ENCODE data around the gene ANKRD61. TPM values are rescaled to one million over a fixed set of nuclear protein-coding genes. Genes with fewer than 3 reads are reported as not detected.

Gene ANKRD61
- polyA plus RNA-seq, 1 donor from 2014 or later: not detected

DNA sequence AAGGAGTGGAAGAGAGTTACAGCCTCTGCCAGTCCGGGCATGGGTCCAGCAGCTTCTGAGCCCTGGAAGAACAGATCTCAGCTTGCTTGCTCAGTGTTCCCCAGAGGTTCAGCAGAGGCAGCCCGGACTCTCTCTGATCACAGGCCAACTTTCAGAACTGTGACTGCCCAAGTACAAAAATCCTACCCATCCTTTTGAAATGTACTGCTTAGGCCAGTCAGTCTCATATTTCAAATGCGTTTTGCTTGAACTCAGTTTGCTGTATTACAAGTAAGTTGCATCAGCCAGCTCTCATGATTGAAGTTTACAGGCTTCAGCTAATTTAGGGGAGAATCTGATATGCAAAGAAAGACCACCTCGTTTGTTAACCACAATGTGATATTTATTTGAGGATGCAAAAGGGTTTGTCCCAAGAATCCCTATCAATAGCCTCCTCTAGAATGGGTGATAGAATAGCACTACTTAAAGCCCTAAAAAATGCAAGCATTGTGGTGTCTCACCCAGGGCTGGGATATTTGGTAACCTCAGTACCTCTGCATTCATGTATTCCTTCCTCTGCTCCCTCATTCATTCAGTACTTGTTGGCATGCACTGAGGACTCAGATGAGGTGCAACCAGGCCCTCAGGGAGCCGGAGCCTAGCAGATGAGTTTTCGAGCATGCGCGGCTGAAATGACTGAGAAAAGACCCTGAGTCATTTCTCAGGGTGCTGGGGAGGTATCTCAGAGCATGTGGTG, 15.1 kb upstream of the ANKRD61 start:
- Histone ChIP-seq H3K27ac (ENCODE audit: low read length) (no peak overlapping the region), H3K4me2 (ENCODE audit: low read length) (no peak overlapping the region), H3K79me2 (replicated peaks; ENCODE audit: insufficient read depth, low read length) (no peaks in the 10 kb centered on the region), H3K36me3 (ENCODE audit: insufficient read depth, low read length) (no peaks in the 10 kb centered on the region), H3K9me2 (ENCODE audit: insufficient read depth, low read length) (no peaks in the 10 kb centered on the region), H3F3A (ENCODE audit: insufficient read depth, low read length, poor library complexity, severe bottlenecking) (no peaks in the 10 kb centered on the region), H3K9me3 (ENCODE audit: low read length) (no peaks in the 10 kb centered on the region), H3K4me3 (ENCODE audit: low read length) (no peak overlapping the region), H2AFZ (ENCODE audit: low read depth, low read length) (no peak overlapping the region), H3K9ac (ENCODE audit: low read length) (no peak overlapping the region), H4K20me1 (ENCODE audit: insufficient read depth) (no peaks in the 10 kb centered on the region), H3K27me3 (ENCODE audit: insufficient read depth, low read depth, low read length) (no peaks in the 10 kb centered on the region)
- no peak for TF ChIP-seq TAF1 (IDR thresholded peaks at IDR 0.05; ENCODE audit: low read depth)
- no peak for TF ChIP-seq EZH2 (IDR thresholded peaks at IDR 0.05; ENCODE audit: borderline replicate concordance, insufficient read depth, low read length, poor library complexity, severe bottlenecking)
- TF ChIP-seq POLR2AphosphoS5 (IDR thresholded peaks at IDR 0.05): no peak
- TF ChIP-seq EP300 (conservative IDR thresholded peaks at IDR 0.05; ENCODE audit: poor library complexity, severe bottlenecking): no peak
- TF ChIP-seq MXI1 (conservative IDR thresholded peaks at IDR 0.05; ENCODE audit: poor library complexity, severe bottlenecking): no peak
- TF ChIP-seq, protein P1, sequence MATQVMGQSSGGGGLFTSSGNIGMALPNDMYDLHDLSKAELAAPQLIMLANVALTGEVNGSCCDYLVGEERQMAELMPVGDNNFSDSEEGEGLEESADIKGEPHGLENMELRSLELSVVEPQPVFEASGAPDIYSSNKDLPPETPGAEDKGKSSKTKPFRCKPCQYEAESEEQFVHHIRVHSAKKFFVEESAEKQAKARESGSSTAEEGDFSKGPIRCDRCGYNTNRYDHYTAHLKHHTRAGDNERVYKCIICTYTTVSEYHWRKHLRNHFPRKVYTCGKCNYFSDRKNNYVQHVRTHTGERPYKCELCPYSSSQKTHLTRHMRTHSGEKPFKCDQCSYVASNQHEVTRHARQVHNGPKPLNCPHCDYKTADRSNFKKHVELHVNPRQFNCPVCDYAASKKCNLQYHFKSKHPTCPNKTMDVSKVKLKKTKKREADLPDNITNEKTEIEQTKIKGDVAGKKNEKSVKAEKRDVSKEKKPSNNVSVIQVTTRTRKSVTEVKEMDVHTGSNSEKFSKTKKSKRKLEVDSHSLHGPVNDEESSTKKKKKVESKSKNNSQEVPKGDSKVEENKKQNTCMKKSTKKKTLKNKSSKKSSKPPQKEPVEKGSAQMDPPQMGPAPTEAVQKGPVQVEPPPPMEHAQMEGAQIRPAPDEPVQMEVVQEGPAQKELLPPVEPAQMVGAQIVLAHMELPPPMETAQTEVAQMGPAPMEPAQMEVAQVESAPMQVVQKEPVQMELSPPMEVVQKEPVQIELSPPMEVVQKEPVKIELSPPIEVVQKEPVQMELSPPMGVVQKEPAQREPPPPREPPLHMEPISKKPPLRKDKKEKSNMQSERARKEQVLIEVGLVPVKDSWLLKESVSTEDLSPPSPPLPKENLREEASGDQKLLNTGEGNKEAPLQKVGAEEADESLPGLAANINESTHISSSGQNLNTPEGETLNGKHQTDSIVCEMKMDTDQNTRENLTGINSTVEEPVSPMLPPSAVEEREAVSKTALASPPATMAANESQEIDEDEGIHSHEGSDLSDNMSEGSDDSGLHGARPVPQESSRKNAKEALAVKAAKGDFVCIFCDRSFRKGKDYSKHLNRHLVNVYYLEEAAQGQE (IDR thresholded peaks at IDR 0.05; ENCODE audit: borderline replicate concordance): no peak
- TF ChIP-seq, protein P2, sequence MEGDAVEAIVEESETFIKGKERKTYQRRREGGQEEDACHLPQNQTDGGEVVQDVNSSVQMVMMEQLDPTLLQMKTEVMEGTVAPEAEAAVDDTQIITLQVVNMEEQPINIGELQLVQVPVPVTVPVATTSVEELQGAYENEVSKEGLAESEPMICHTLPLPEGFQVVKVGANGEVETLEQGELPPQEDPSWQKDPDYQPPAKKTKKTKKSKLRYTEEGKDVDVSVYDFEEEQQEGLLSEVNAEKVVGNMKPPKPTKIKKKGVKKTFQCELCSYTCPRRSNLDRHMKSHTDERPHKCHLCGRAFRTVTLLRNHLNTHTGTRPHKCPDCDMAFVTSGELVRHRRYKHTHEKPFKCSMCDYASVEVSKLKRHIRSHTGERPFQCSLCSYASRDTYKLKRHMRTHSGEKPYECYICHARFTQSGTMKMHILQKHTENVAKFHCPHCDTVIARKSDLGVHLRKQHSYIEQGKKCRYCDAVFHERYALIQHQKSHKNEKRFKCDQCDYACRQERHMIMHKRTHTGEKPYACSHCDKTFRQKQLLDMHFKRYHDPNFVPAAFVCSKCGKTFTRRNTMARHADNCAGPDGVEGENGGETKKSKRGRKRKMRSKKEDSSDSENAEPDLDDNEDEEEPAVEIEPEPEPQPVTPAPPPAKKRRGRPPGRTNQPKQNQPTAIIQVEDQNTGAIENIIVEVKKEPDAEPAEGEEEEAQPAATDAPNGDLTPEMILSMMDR (IDR thresholded peaks at IDR 0.05; ENCODE audit: poor library complexity, severe bottlenecking): no peak
- TF ChIP-seq SMC3 (conservative IDR thresholded peaks at IDR 0.05; ENCODE audit: poor library complexity): no peak
- TF ChIP-seq RAD21 (conservative IDR thresholded peaks at IDR 0.05): no peak

DNA sequence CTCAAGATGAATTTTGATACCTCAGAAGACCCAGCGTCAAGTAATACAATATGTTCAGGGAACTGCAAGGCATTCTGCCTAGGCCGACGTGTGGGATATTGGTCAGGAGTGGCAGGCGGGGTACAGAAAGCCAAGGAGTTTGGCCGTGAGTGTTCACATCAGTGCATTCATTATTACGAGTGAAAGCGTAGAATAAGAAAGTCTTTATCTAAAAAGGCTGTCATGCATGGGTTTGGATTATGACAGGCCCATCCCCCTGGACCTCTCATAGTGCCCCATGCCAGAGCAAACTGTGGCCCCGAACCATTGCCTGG, 14.6 kb upstream of the ANKRD61 start:
- no peaks in the 10 kb centered on the region for H3K36me3 ChIP-seq (ENCODE audit: insufficient read depth, low read length)
- no peak overlapping the region for H3K27ac ChIP-seq (ENCODE audit: low read length)

More for the DNA sequence above, 14.6 kb upstream of the ANKRD61 start:
- Histone ChIP-seq H3K9me2 (ENCODE audit: insufficient read depth, low read length) (no peaks in the 10 kb centered on the region), H3K4me2 (ENCODE audit: low read length) (no peak overlapping the region), H3F3A (ENCODE audit: insufficient read depth, low read length, poor library complexity, severe bottlenecking) (no peaks in the 10 kb centered on the region), H4K20me1 (ENCODE audit: insufficient read depth) (no peaks in the 10 kb centered on the region), H3K27me3 (ENCODE audit: insufficient read depth, low read depth, low read length) (no peaks in the 10 kb centered on the region), H3K79me2 (replicated peaks; ENCODE audit: insufficient read depth, low read length) (no peaks in the 10 kb centered on the region), H3K4me3 (ENCODE audit: low read length) (no peak overlapping the region), H2AFZ (ENCODE audit: low read depth, low read length) (no peak overlapping the region), H3K9me3 (ENCODE audit: low read length) (no peaks in the 10 kb centered on the region), H3K9ac (ENCODE audit: low read length) (no peak overlapping the region)
- TF ChIP-seq MXI1 (conservative IDR thresholded peaks at IDR 0.05; ENCODE audit: poor library complexity, severe bottlenecking) (no peak), POLR2AphosphoS5 (IDR thresholded peaks at IDR 0.05) (no peak), EZH2 (IDR thresholded peaks at IDR 0.05; ENCODE audit: borderline replicate concordance, insufficient read depth, low read length, poor library complexity, severe bottlenecking) (no peak), RAD21 (conservative IDR thresholded peaks at IDR 0.05) (no peak)
- TF ChIP-seq, protein P2 (IDR thresholded peaks at IDR 0.05; ENCODE audit: poor library complexity, severe bottlenecking): no peak
